GM18867 (cell line): ENCODE results near the gene SKAP2.

Experiments used
- ATAC-seq: cut with Tn5 transposase; IDR thresholded peaks from one replicate; pipeline ENCODE4 v1.9.1; 2021; ENCODE audit warnings: mild to moderate bottlenecking, moderate library complexity; ENCODE audit not compliant: unreplicated experiment

Gene SKAP2

DNA sequence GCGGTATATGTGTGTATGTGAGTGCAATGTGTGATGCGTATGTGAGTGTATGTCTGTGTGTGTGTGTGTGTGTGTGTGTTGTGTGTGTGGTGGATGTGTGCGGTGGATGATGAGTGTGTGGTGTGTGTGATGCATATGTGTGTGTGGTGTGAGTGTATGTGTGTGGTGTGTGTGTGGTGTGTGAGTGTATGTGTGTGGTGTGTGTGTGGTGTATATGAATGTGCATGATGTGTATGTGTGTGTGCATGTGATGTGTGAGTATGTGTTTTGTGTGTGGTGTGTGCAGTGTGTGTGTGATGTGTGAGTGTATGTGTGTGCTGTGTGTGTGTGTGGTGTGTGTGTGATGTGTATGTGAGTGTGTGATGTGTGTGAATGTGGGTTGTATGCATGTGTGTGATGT, 222.0 kb downstream of the SKAP2 start:
- no peak for ATAC-seq

DNA sequence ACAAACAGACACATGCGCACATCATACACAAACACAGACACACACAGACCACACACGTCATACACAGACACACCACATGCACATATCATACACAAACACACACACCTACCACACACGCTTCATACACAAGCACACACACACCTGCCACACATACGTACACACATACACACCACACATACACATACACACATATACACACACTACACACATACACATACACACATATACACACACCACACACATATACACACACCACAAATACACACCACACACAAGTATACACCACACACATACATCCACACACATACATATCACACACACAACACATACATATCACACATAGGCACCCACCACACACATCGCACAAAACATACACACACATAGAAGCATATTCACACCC, 224.7 kb downstream of the SKAP2 start:
- ATAC-seq, result no peak

DNA sequence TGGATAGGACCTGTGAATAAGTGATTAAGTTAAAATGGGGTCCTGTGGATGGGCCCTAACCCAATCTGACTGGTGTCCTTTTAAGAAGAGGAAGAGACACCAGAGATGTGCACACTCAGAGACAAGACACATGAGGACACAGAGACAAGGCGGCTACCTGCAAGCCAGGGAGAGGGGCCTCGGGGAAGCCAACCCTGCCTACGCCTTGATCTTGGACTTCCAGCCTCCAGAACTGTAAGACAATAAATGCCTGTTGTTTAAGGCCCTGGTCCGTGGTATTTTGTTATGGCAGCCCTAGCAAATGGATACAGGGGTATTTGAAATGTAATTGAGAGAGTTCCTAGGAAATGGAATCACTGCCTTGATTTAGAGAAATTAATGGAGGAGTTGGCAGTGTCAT, 225.3 kb downstream of the SKAP2 start:
- ATAC-seq, result no peak

DNA sequence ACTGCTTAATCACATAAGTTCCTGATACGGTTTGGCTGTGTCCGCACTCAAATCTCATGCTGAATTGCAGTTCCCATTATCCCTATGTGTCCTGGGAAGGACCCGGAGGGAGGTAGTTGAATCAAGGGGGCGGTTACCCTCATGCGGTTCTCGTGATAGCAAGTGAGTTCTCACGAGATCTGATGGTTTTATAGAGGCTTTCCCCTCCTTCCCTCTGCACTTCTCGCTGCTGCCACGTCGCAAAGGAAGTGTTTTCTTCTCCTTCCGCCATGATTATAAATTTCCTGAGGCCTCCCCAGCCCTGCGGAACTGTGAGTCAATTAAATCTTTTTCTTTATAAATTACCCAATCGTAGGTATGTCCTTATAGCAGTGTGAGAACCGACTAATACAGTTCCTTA, 226.2 kb downstream of the SKAP2 start:
- no peak for ATAC-seq

DNA sequence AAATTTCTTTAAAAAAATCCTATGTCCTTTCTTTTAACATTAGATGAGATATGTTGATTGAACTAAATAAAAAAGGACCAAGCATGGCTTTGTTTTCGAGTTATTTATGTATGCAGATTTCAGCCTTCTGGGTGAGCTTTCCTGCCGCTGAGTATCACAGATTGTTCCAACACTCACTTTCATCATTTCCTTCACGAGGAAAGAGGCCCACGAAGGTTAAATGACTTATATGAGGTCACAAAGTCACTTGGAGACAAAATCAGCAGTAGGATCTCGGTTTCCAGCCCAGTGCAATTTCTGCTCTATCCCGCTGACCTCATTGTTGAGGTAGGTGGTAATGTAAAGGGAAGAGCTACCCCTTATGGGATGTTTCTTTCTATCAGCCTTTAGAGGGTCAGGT, 226.8 kb downstream of the SKAP2 start:
- no peak for ATAC-seq

DNA sequence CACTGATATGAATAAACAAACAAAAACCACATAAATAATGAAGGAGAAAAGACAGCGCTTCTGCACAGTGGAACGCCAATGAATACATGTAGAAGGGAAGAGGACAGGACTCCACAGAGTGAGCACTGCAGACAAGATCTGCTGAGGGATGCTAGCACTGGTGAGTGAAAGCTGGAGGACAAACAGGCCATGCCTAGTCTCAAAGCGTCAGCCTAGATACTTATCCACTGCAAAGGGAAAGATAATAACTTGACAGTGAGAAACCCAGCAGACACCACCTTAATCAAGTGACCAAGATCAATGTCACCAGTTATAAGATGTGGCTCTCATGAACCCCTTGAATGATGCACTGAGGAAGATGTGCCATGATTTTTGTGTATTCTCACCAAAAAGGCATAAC, 227.6 kb downstream of the SKAP2 start:
- ATAC-seq, result no peak

DNA sequence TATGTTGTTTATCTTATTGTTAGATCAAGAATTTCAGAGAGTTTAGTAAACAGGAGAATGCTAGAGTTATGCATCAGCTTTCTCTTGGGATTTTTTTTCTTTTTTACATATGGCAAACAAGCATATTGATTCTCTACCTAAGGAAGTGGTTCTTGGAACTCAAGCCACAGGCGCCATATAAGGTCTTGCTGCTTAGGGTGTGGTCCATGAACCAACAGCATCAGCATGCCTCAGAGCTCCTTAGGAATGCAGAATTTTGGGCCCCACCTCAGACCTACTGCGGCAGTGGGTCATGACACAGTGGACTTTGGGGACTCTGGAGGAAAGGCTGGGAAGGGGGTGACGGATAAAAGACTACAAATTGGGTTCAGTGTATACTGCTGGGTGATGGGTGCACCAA, 230.8 kb downstream of the SKAP2 start:
- ATAC-seq, result no peak

DNA sequence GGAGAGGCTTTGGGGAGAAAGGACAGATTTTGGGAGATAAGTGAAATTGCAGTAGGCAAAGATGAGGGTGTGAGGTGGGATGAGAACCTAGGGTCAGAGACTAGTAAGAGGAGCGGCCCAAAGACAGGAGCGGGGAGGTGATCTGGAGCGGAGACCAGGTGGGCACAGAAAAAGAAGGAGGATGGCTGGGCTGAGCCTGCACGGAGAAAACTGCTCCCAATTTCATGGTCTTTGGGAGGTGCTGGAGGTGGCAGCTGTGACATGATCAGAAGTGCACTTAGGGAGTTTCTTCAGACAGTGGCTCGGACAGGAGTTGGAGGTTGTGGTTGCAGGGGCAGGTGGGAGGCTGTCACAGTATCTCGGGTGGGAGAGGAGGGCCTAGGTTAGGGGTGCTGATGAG, 232.8 kb downstream of the SKAP2 start:
- no peak for ATAC-seq

DNA sequence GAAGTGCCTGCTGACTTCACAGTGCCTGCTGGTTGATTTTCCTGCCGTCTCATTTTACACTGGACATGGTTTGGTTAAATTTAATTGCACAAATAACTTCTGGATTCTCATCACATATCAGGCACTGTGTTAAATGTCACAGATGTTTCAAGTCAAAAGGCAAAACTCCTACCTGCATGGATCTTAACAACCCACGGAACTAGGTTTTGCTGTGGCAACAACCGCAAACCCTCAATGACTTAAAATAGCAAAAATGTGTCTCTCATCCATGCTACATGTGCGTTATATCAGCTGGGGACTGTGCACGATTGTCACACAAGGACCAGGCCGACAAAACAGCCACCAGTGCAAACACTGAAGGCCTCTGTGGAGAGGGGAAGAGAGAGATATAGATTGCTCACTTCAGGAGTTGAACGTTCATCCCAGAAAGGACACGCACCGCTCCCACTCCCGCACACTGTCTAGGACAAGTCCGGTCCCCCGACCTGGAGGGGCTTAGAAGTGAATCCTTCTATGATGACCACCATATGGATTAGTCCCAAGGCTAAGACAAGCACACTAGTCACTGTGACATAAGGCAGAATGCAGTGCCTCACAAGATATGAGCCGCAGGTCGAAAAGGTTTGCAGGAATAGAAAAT, 233.3 kb downstream of the SKAP2 start:
- no peak for ATAC-seq

DNA sequence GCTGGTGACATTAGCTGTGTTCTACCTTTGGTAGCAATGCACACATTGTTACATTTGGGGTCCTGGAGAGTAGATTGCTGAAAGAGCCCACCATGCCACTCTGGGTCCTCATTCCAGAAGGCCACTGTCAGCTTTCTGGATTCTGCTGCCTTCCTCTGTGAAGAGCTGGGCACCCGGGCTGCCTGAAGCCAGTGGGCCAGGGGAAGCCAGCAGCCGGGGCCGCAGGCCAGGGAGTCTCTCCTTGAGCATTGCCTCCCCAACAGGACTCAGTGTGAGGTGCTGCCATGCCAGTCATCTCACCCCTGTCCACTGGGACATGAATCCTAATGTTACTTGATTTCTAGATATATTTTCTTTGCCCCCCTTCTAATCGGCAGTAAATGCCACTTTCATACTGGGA, 234.0 kb downstream of the SKAP2 start:
- no peak for ATAC-seq

DNA sequence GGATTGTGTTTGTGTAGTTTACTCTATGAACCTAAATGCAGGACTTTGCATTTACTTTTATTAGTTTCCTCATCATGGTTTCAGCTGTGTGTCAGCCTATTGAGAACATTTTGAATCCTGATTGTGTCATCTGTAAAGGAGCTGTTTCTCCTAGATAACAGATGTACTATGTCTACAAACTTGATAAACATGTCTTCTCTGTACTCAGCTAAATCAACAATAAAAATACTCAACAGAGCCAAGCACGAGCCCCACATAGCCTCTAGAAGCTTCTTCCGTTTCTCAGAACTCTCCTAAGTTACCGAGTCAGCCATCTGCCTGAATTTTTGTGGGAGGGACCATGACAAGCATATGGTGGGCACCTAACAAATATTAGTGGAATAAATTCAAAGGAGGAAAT, 234.7 kb downstream of the SKAP2 start:
- ATAC-seq, result no peak

DNA sequence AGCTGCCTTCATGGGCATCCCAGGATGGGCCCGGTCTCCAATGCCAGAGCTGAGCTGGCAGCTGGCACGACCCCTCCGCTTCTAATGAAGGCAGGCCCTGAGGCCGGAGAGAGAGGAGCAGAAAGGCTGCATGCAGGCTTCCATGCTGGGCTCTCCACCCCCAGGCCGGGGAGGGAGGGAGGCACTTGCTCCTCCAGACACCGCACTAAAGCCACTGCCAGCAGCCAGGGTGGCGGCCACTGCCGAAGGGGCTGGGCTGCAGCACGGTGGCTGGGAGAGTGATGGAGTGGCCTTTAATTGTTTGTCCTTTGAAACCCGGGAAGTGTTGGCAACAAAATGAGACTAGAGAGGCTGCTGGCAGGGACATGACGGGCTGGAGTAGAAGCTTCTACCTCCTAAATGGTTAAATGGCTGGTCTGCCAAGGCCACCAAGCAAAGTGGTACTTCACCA, 236.5 kb downstream of the SKAP2 start:
- ATAC-seq, result no peak

DNA sequence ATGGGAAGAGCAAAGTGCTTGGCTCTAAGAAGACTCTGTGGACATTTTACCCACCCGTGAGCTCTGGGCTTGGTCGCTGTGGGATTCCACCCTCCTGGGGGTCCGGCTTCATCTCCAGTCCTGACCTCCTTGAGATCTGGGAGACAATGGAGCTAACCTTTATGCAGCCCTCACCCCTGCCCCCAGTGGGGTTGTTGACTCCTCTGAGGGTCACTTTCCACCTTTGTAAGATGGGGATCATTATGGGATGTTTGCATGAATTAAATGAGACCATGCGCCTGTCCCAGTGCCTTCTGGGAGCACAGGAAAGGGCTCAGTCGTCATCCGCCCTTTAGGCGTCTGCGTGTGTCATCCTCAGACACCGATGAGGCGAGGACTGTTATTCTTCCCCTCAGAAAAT, 237.2 kb downstream of the SKAP2 start:
- ATAC-seq, result no peak

DNA sequence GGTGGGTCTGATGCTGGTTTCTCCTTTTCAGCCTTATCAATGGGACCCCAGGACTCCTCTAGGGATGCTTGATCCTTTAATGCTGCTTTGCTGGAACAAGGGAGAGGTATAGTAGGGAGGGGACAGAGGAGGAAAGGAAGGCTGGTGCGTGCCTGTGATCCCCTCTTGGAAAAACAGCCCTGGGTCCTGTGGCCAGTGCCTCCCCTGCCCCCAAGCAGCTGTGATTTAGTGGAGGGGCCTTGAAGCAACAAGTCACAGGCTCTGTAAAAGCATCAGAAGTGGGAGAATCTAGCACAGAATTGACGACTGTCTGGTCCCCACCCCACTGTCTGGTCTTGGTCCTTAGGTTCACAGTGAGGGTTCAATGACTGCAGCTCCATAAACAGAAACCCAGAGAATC, 237.7 kb downstream of the SKAP2 start:
- no peak for ATAC-seq

DNA sequence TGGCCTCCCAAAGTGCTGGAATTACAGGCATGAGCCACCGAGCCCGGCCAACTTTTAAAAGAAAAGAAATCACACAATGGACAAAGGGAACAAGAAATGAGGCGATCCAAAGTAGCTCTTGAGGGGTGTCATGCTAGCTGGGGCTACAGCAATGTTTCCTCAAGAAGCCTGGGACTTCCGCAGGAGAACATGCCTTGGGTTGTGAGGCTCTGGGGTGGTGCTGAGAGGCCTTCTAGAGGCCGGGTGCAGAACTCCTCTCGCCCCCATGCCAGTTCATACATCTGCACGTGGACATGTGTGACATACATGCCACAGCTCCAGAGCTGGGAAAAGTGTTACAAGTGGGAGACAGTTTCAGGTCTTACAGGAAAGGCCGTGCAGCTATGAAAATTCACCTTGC, 238.2 kb downstream of the SKAP2 start:
- no peak for ATAC-seq

DNA sequence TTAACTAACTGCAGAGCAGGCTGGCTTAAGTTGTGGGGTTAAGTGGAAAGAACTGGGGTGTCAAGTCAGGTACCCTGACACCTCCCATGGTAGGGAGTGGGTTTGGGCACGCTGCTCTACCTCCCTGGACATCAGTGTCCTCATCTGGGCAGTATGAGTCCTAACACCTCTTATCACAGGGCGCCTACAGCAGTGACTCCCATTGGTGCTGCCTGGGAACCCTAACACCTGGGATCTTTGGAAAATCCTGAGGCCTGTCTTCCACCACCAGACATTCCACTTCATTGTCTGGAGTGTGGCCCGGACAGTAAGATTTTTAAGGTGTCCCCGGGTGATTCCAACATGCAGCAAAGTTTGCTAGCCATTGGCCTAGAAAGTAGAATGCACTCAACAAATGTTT, 239.1 kb downstream of the SKAP2 start:
- no peak for ATAC-seq

DNA sequence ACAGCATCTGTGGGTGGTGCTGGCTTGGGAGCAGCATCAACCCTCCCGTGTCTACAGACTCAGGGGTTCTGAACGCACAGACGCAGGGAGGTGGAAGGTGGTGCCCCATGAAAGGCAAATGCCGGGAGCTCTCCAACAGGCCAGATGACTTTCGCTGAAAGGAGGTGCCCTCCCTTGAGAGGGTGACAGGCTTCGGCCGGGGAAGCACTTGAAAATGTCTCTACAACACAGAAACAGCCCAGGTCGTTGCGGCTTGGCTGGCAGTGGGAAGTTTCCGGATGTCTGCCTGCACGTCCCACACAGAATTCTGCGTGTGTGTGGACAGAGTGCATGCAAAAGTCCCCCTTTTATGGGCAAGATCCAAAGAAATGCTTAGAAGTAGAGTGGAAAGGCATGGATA, 239.6 kb downstream of the SKAP2 start:
- ATAC-seq, result no peak

DNA sequence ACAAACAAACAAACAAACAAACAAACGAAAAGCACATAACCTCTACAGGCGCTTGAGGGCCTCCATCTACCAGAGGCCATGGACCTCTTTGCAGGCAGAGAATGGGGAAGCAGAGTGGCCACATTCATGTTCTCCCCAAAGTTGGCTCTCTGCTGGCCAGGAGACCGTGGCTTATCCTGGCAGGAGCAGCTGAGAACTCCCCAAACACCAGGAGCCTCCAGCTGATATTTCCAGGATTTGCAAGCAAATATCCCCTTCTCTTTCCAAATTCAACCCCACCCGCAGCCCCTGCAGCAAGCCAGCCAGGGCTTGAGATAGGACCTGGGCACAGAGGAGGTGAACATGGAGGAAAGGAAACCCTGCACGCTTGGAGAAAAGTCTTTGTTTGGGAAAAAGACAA, 240.0 kb downstream of the SKAP2 start:
- ATAC-seq, result no peak

DNA sequence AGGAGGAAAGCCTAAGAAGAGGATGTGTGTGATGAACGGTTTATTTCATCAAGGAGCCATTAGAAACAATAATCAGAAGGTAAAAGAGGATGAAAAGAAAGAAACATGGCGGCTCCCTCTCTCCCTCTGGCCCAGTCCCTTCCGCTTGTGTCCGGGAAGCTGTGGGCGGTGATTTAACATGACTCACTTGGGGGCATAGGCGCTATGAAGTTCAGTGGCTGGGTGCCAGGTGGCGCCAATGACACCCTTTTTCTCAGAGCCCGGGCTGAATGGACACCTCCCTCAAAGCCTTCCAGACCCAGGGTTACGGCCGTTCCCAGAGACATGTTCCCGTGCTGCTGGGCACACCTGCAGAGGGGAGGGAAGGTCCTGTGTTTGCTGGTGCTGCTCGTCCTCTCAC, 244.0 kb downstream of the SKAP2 start:
- no peak for ATAC-seq

DNA sequence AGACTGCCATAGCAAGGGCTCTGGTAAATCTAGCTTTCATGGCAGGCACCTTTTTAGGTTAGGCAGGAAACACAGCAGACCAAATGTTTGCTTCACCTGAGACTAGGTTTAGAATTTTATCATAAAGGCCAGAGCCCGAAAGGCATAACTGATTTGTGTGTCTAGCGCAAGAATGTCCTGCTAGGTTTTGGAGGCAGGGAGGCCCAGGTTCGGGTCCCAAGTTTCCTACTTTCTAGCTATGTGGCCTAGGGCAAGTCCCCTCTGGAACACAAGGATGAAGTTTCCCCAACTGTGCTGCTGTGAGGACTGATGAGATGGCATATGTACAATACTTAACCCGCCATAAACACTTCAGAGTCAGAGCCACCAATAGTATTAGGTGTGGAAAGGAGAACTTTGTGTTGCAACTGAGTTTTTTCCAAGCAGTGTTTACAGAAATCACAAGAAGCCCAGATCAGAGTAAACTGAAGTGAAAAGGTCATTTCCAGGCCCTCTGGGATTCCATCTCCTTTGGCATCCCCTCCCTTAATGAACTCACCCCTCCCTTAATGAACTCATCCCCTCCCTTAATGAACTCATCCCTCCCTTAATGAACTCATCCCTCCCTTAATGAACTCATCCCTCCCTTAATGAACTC, 244.9 kb downstream of the SKAP2 start:
- ATAC-seq, result no peak

DNA sequence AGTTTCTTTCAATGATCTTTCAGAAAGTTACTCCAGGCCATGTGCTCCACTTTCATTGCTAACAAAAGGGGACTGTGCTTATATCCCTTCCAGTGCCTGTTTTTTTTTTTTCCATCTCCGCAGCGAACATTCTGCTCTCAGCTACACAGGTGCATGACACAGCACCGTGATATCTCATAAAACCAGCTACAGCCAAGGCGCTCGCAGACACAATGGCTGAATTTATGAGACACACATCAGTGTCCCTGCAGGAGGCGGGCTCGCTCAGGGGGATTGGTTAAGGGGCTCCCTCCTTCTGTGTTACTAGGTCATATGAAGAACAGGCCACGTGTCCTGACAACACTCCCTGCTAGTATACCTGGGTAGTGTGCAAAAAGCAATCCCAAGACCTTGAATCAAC, 245.5 kb downstream of the SKAP2 start:
- no peak for ATAC-seq

DNA sequence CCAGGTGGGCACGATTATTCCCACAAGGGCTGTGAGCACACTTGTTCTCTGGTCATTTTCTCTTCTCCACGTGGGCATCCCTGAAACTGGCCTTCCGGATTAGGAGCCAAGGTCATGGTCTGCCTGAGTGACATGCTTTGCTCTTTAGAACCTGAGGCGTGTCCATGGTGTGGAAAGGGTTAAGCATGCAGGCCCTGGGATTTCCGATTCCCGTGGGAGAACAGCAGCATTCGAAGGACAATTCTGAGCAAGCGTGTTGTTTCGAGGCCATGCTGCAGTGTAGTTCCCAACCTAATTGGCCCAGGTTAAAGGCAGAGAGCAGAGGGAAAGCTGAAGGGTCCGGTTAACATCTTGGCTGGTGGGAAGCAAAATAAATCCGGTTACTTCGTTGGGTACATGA, 245.9 kb downstream of the SKAP2 start:
- ATAC-seq, result no peak
